Measurements from ENCODE around the gene ZNF556.

The ZNF556 gene

GRCh38 chr19:2867025-2867991 lies at the start of gene ZNF556:
TSS of gene ZNF556 (plus strand) at chr19:2867335. CDS start at chr19:2867422, 87 bp downstream.
- DNase-seq, result peak; percentile 98

DNA sequence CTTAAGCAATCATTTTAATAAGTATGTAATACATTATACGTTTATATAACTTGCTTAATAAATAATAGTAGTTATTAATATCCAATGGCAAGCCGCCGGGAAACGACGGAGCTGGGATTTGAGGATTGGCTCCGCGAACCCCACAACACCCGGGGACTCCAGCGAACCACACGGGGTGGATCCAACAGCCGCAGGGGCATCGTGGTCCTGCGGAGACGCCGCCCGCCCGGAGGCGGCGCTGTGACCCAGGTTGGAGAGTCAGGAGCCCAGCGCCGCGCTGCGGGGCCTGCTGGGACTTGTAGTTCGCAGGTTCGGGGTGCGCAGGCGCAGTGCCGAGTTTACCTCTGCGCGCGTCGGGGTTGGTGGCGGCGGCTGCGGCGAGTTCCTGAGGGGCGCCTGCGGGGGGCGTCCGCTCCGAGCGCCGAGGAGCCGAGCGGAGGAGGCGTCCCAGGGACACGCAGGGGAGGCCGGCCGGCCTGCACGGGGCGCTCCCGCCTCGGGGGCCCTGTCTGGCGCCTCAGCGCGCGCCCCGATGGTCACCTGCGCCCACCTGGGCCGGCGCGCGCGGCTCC lies 47.5 kb upstream of the ZNF556 start, which contains the start of gene ZNF554:
TSS of gene ZNF554 (plus strand) at position 329 of the 572 bp plus-strand sequence. CDS start at position 533, 204 bp downstream.
- DNase-seq, result peak; percentile 96

DNA sequence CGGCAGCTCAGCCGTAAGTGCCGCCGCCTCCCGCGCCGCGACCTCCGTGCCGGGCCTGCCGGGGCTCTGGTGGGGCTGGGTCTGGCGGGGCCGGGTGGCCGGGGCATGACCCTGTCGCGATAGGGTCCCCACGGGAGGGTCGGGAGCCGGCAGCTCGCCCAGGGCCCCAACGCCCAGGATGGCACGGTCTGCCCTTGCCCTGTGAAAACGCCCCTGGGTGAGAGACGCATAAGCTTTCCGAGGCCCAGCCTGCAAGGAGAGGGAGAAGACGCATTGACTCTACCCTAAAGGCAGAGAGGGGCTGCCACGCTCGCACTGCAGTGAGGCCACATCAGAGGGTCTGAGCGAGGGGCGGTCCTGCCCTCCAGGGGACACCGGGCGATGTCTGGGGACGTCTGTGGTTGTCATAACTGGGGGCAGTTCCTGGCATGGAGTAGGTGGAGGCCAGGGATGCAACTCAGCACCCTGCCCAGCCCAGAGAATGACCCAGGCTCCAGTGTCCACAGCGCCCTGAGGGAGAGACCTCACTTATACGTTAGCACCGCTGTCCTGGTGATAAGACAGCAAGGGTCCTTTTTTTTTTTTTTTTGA lies 46.9 kb upstream of the ZNF556 start:
- peak; percentile 42 for DNase-seq

DNA sequence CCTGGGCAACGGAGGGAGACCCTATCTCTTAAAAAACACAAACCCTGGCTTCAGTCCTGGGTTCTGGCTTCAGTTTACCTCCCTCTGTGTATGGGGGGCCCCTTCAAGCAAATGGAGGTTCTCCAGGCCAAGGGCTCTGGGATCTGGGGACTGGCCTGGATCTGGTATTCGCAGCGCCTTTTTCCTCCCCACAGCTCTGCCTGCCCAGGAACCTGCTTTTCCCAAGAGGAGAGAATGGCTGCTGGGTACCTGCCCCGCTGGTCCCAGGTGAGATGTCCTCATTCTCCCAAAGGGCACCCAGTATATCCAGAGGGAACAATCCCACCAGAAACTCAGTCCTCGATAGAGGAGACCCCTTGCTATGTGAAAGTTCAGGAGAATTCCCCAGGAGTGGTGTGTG lies 44.3 kb upstream of the ZNF556 start:
- DNase-seq, result no peak

GRCh38 chr19:2823646-2824045 lies 43.5 kb upstream of the ZNF556 start:
- DNase-seq, result no peak

GRCh38 chr19:2824129-2824528 lies 43.0 kb upstream of the ZNF556 start:
- DNase-seq, result no peak

- no peak for DNase-seq
Measured at GRCh38 chr19:2827022-2827421, 40.1 kb upstream of the ZNF556 start.

DNA sequence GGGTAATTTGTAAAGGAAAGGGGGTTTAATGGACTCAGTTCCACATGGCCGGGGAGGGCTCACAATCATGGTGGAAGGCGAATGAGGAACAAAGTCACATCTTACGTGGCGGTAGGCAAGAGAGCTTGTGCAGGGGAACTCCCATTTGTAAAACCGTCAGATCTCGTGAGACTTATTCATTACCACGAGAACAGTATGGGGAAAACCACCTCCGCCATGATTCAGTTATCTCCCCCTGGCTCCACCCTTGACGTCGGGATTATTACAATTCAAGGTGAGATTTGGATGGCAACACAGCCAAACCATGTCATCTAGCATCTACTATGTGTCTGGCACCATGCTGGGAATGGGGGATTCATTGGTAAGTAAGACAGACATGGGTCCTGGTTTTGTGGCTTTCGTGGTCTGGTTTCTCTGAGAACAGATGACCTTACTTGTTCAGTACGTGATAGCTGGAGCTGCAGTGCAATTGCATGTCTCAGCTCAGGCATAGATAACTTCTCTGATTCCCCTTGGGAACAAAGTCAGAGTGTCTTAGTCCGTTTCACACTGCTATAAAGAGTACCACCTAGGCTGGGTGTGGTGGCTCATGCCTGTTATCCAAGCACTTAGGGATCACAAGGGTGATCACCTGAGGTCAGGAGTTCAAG lies 39.2 kb upstream of the ZNF556 start:
- no peak for DNase-seq

DNA sequence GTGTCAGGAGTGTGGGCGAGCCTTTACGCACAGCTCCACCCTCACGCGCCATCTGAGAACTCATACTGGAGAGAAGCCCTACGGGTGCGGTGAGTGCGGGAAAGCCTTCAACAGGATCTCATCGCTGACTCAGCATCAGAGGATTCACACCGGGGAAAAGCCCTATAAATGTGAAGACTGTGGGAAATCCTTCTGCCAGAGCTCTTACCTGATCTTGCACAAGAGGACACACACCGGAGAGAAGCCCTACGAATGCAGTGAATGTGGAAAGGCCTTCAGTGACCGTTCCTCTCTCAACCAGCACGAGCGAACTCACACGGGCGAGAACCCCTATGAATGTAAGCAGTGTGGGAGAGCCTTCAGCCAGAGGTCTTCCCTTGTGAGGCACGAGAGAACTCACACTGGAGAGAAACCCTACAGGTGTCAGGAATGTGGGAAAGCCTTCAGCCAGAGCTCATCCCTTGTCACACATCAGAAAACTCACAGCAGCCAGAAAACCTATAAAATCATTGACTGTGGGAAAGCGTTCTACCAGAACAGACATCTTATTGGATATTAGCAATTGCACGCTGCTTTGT lies 32.8 kb upstream of the ZNF556 start:
- no peak for DNase-seq

GRCh38 chr19:2837430-2837829 lies 29.7 kb upstream of the ZNF556 start:
- no peak for DNase-seq

DNA sequence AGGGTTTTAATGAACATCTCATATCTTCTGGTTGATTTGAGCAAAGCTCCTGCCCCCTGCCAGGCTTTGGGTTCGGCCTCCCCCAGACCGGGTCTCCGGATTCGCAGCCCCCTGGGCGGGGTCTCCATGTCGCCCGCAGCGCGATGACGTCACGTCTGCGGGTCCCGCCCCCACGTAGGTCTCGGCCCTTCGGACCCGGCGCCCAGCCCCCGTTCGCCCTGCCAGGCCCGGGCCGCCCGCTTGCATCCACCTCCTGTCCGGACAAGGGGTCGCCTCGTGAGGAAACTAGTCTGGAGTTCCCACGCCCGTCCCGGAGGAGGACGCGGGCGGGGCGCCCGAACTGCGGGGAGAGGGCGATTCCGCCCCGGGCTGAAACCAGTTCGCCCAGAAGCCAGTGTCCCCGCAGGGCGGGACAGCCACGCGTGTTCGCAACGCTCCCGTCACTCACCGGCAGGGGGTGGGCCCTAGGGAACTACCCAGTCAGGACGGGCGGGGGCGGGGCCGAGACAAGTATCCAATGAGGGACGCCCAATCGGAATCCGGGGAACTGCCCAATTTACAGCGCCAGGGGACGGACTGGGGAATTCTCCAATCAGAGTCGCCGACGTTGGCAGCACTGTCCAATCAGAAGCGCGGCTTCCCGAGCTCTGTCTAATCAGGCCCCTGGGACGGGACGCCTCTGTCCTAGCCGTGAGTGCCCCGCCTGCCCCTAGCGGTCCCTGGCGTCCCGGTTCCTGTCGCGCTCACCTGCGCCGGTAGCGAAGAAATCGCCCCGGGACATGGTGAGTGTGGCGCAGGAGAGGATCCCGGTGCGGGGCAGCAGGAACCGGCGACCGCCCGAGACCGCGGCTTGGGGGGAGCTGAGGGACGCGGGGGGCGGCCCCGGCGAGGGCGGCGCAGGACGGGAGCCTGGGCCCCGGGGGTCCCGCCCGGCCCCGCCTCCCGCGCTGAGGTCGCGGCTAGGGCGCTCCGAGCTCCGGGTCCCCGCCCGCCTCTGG lies 26.0 kb upstream of the ZNF556 start, which contains the start of gene ZNF555:
TSS of gene ZNF555 (plus strand) at position 682 of the 998 bp plus-strand sequence. CDS start at position 780, 98 bp downstream.
- DNase-seq, result peak; percentile 98

- peak; percentile 25 for DNase-seq
Measured at GRCh38 chr19:2841855-2842574, 25.1 kb upstream of the ZNF556 start.

GRCh38 chr19:2845107-2845506 lies 22.0 kb upstream of the ZNF556 start:
- no peak for DNase-seq

DNA sequence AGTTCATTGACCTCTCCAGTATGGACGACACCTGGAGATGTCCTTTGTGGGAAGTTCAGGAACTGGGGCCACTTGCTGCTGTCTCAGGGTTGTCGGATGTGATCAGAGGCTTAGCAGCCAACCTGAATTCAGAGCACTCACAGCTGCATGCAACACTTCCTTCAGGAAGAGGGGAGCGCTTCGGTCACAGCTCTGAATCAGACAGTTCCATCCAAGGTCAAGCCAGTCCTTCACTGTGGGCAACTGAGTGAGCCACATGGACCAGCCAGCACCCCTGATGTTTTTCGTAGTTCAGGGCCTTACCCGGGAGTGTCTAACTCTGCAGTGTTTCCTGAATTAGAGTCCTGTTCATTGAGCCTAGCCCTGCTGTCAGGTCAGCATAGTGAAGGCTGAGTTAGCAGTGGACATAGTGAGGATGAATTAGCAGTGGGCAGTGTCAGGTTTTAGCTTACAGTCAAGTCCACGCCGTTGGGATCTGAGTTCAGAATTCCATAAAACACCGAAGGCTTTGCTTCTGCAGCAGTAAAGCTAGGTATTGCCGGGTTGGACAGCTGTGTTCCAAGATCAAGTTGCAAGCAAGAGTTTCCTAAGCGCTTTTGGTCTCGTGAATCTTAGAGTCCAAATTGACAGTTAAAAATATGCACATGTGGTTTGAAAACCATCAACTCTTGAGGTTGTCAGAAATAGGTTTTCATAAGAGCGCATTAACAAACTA lies 20.8 kb upstream of the ZNF556 start:
- no peak for DNase-seq

GRCh38 chr19:2847507-2847906 lies 19.6 kb upstream of the ZNF556 start:
- no peak for DNase-seq

- no peak for DNase-seq
Measured at GRCh38 chr19:2848616-2849015, 18.5 kb upstream of the ZNF556 start.

DNA sequence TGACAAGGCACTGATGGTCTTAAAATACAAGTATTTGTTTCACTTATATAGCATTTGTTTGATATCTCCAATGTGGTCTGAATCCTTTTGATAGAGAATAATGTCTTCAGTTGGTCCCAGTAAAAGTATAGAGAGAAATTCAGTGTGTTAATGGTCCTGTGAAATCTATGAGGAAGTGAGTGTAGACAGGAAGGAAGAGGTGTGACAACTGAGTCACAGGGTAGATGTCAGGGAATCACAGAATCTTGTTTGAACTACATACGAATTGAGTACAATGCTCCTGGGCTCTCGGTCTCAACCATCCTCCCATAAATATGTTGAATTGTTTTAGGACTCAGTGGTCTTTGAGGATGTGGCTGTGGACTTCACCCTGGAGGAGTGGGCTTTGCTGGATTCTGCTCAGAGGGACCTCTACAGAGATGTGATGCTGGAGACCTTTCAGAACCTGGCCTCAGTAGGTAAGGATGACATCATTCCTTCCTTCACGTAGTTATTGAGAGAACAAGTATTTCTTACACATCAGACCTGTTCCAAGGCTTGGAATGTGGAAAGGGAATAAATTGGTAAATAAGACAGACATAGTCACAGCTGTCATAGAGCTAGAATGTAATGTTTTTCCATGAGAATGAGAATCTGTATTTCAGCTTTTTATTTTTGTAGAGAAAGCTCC lies 16.7 kb upstream of the ZNF556 start:
- no peak for DNase-seq

- peak; percentile 15 for DNase-seq
Measured at GRCh38 chr19:2852598-2852997, 14.5 kb upstream of the ZNF556 start.

GRCh38 chr19:2853015-2853606 lies 14.0 kb upstream of the ZNF556 start:
- no peak for DNase-seq
